ENCODE results near the gene CRIP2.

Gene CRIP2

GRCh38 chr14:105487986-105488777 lies 13.6 kb downstream of the CRIP2 start:
- DNase-seq (ENCODE audit: low spot score): no peak

- DNase-seq (ENCODE audit: low spot score): no peak
These were observed 14.3 kb downstream of the CRIP2 start for GRCh38 chr14:105488781-105489541.

GRCh38 chr14:105489542-105490266 lies 15.1 kb downstream of the CRIP2 start:
- DNase-seq (ENCODE audit: low spot score): peak; percentile 80

GRCh38 chr14:105490267-105490571 lies 15.6 kb downstream of the CRIP2 start:
- DNase-seq (ENCODE audit: low spot score): no peak

GRCh38 chr14:105490572-105491365 lies 16.1 kb downstream of the CRIP2 start, which contains the start of gene TEDC1:
Gene TEDC1 (plus strand): TSS chr14:105491246. CDS start chr14:105491376, 130 bp downstream.
- peak; percentile 99 for DNase-seq (ENCODE audit: low spot score)

- peak; percentile 92 for DNase-seq (ENCODE audit: low spot score)
These were observed 16.8 kb downstream of the CRIP2 start for GRCh38 chr14:105491366-105491973.

- no peak for DNase-seq (ENCODE audit: low spot score)
These were observed 17.7 kb downstream of the CRIP2 start for GRCh38 chr14:105492031-105492970.

- no peak for DNase-seq (ENCODE audit: low spot score)
These were observed 18.6 kb downstream of the CRIP2 start for GRCh38 chr14:105492971-105493871.

GRCh38 chr14:105493921-105494605 lies 19.4 kb downstream of the CRIP2 start:
- no peak for DNase-seq (ENCODE audit: low spot score)

GRCh38 chr14:105494606-105494929 lies 19.9 kb downstream of the CRIP2 start:
- DNase-seq (ENCODE audit: low spot score): no peak

GRCh38 chr14:105495101-105495989 lies 20.7 kb downstream of the CRIP2 start:
- DNase-seq (ENCODE audit: low spot score): no peak

GRCh38 chr14:105495990-105496830 lies 21.6 kb downstream of the CRIP2 start:
- DNase-seq (ENCODE audit: low spot score): no peak

GRCh38 chr14:105496831-105497591 lies 22.4 kb downstream of the CRIP2 start:
- no peak for DNase-seq (ENCODE audit: low spot score)

GRCh38 chr14:105497671-105498429 lies 23.2 kb downstream of the CRIP2 start:
- DNase-seq (ENCODE audit: low spot score): no peak

Measured in hematopoietic multipotent progenitor cell treated with erythropoietin and hydrocortisone succinate and interleukin-3 and kit ligand, for 17 days (in vitro differentiated cells).